Measurements from ENCODE around the gene FBXL7. TPM values are rescaled to one million over a fixed set of nuclear protein-coding genes. Genes with fewer than 3 reads are reported as not detected.
A peak's percentile ranks its signal among the peaks of the same experiment; 100 is the strongest.

Gene FBXL7
- total RNA-seq, 2 donors from 2014 or later = not detected

GRCh38 chr5:15914638-15915037, 414.7 kb downstream of the FBXL7 start:
- H3K36me3 Mint-ChIP-seq = no peaks in the 10 kb centered on the region
- no peaks in the 10 kb centered on the region for H3K27me3 Mint-ChIP-seq
- no peaks in the 10 kb centered on the region for H3K4me1 Mint-ChIP-seq (ENCODE audit: low read depth in 2 of 2)
- ATAC-seq (no peak), DNase-seq (ENCODE audit: low spot score) (no peak)
- no peak overlapping the region for H3K27ac Mint-ChIP-seq
- no peak overlapping the region for H3K4me3 Mint-ChIP-seq
- H3K9me3 Mint-ChIP-seq = peaks cover 9% of the 10 kb centered on the region

DNA sequence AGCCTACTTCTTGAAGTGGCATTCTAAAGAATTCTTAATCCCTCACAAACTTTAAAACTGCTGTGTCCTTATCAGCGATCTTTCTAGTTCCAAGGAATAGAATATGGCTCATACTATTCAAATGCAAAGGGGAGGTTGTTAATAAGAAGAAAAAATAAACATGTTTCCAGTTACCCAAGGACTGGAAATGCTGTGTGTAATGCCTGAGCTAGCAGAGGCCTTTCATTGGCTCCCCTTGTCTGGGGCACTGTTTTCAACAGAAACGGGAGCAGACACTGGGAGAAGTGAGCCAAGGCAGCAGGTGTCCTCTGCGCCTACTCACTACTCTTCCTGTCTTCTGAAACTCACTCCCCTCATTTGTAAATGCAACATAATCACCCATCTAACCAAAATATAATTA, 426.6 kb downstream of the FBXL7 start:
- no peak for DNase-seq (ENCODE audit: low spot score)
- H3K9me3 Mint-ChIP-seq = peaks cover 11% of the 10 kb centered on the region
- ATAC-seq = no peak
- no peak overlapping the region for H3K27ac Mint-ChIP-seq
- no peaks in the 10 kb centered on the region for H3K36me3 Mint-ChIP-seq
- no peaks in the 10 kb centered on the region for H3K27me3 Mint-ChIP-seq
- H3K4me3 Mint-ChIP-seq = no peak overlapping the region
- no peaks in the 10 kb centered on the region for H3K4me1 Mint-ChIP-seq (ENCODE audit: low read depth in 2 of 2)

DNA sequence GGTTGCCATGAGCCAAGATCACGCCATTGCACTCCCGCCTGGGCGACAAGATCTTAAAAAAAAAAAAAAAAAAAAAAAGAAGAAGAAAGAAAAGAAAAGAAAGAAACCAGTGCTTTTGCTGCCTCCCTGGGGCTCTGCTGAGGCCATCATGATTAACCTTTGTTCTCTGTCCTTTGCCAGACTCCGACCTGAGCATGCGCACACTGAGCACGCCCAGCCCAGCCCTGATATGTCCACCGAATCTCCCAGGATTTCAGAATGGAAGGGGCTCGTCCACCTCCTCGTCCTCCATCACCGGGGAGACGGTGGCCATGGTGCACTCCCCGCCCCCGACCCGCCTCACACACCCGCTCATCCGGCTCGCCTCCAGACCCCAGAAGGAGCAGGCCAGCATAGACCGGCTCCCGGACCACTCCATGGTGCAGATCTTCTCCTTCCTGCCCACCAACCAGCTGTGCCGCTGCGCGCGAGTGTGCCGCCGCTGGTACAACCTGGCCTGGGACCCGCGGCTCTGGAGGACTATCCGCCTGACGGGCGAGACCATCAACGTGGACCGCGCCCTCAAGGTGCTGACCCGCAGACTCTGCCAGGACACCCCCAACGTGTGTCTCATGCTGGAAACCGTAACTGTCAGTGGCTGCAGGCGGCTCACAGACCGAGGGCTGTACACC, 427.9 kb downstream of the FBXL7 start:
- no peaks in the 10 kb centered on the region for H3K4me1 Mint-ChIP-seq (ENCODE audit: low read depth in 2 of 2)
- H3K9me3 Mint-ChIP-seq = peaks cover 7% of the 10 kb centered on the region
- no peaks in the 10 kb centered on the region for H3K27me3 Mint-ChIP-seq
- DNase-seq (ENCODE audit: low spot score) (no peak), ATAC-seq (peak; percentile 24 to 36)
- H3K27ac Mint-ChIP-seq = no peak overlapping the region
- no peaks in the 10 kb centered on the region for H3K36me3 Mint-ChIP-seq
- H3K4me3 Mint-ChIP-seq = no peak overlapping the region

DNA sequence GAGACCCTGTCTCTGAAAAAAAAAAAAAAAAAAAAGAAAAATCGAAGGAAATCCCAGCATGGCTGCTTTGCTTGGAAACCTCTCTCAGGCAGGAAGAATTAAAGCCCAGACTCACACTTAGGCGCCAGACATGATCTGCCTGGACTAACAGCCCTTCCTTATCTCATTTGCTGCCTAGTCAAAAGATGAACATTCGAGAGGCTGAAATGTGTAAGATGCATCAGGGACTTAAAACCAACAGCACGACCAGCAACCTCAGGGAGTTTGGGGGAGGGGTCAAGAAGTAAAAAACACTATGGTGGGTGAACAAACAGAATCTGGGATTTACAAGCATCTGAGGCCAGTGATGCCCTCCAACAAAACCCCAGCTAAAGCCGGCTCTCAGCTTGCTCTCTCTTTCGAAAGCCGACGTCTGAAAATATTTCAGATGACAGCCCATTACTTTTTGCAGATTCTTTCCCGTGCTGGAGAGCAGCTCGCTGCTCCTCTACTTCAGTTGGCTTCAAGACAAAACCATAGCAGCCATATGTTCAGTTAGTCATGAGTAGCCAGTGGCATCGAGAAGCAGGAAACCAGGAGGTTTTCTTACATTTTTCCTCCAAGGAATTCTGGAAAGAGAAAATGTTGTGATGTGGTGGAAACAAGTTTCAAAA, 429.8 kb downstream of the FBXL7 start:
- DNase-seq (ENCODE audit: low spot score) (no peak), ATAC-seq (no peak)
- H3K27me3 Mint-ChIP-seq = no peaks in the 10 kb centered on the region
- H3K4me3 Mint-ChIP-seq = no peak overlapping the region
- H3K4me1 Mint-ChIP-seq (ENCODE audit: low read depth in 2 of 2) = no peaks in the 10 kb centered on the region
- H3K27ac Mint-ChIP-seq = no peak overlapping the region
- no peaks in the 10 kb centered on the region for H3K36me3 Mint-ChIP-seq
- peaks cover 7% of the 10 kb centered on the region for H3K9me3 Mint-ChIP-seq

DNA sequence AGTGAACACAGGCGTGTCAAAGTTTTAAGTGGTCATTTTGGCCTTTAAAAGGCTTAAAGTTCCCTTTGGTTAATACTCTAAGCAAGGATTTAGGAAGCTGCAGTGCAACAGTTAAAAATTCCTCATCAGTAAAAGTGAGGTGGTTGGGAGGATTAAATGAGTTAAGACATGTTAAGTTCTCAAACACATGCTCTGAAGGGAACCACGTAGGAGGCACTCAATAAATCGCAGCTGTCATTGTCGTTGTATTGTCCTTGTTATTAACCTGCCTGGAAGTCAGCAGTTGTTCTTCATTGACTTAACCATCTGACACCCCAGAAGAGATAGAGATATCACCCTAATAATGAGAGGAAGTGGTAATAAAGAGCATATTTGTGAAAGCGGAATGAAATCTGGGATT, 432.1 kb downstream of the FBXL7 start:
- no peaks in the 10 kb centered on the region for H3K27me3 Mint-ChIP-seq
- no peaks in the 10 kb centered on the region for H3K4me1 Mint-ChIP-seq (ENCODE audit: low read depth in 2 of 2)
- DNase-seq (ENCODE audit: low spot score) (no peak), ATAC-seq (no peak)
- no peak overlapping the region for H3K27ac Mint-ChIP-seq
- no peak overlapping the region for H3K4me3 Mint-ChIP-seq
- peaks cover 10% of the 10 kb centered on the region for H3K9me3 Mint-ChIP-seq
- H3K36me3 Mint-ChIP-seq = no peaks in the 10 kb centered on the region

- H3K36me3 Mint-ChIP-seq = no peaks in the 10 kb centered on the region
- DNase-seq (ENCODE audit: low spot score) (no peak), ATAC-seq (no peak)
- H3K27me3 Mint-ChIP-seq = no peaks in the 10 kb centered on the region
- H3K4me3 Mint-ChIP-seq = no peak overlapping the region
- peaks cover 19% of the 10 kb centered on the region for H3K9me3 Mint-ChIP-seq
- no peak overlapping the region for H3K27ac Mint-ChIP-seq
- H3K4me1 Mint-ChIP-seq (ENCODE audit: low read depth in 2 of 2) = no peaks in the 10 kb centered on the region
Observed at GRCh38 chr5:15933259-15934207, 433.6 kb downstream of the FBXL7 start.

GRCh38 chr5:15936505-15937245, 436.7 kb downstream of the FBXL7 start:
- no peaks in the 10 kb centered on the region for H3K36me3 Mint-ChIP-seq
- DNase-seq (ENCODE audit: low spot score) = no peak
- no peaks in the 10 kb centered on the region for H3K27me3 Mint-ChIP-seq
- H3K9me3 Mint-ChIP-seq = peaks cover 15% of the 10 kb centered on the region
- no peak overlapping the region for H3K27ac Mint-ChIP-seq
- no peaks in the 10 kb centered on the region for H3K4me1 Mint-ChIP-seq (ENCODE audit: low read depth in 2 of 2)
- no peak overlapping the region for H3K4me3 Mint-ChIP-seq
- peak in 1 of 2 donors; percentile 11 for ATAC-seq

DNA sequence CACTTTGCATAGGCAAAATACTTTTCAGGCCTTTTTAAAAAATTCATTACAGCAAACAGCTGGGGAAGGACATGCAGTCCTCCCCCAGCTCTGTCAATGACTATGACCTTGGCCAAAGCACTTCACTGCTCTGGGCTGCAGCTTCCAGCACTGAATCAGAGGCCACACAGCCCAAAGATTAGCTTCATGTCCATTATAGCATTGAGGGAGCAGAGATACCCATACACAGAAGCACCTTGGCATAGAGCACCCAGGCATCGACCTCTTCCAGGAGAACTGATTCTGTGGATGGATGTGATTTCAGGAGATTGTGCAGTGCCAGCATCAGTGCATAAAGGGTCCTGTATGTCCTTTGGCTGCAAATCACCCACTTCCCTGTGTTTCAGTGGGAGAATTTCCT, 437.7 kb downstream of the FBXL7 start:
- Mint-ChIP-seq H3K36me3 (no peaks in the 10 kb centered on the region), H3K27ac (no peak overlapping the region), H3K4me3 (no peak overlapping the region), H3K27me3 (no peaks in the 10 kb centered on the region), H3K9me3 (peaks cover 15% of the 10 kb centered on the region), H3K4me1 (ENCODE audit: low read depth in 2 of 2) (no peaks in the 10 kb centered on the region)
- no peak for DNase-seq (ENCODE audit: low spot score)
- no peak for ATAC-seq

GRCh38 chr5:15938186-15938585, 438.2 kb downstream of the FBXL7 start:
- no peak overlapping the region for H3K27ac Mint-ChIP-seq
- H3K36me3 Mint-ChIP-seq = no peaks in the 10 kb centered on the region
- DNase-seq (ENCODE audit: low spot score) (no peak), ATAC-seq (no peak)
- no peaks in the 10 kb centered on the region for H3K4me1 Mint-ChIP-seq (ENCODE audit: low read depth in 2 of 2)
- no peak overlapping the region for H3K4me3 Mint-ChIP-seq
- no peaks in the 10 kb centered on the region for H3K27me3 Mint-ChIP-seq
- peaks cover 15% of the 10 kb centered on the region for H3K9me3 Mint-ChIP-seq

- Mint-ChIP-seq H3K4me3 (no peak overlapping the region), H3K27me3 (no peaks in the 10 kb centered on the region), H3K36me3 (no peaks in the 10 kb centered on the region), H3K27ac (no peak overlapping the region), H3K4me1 (ENCODE audit: low read depth in 2 of 2) (no peaks in the 10 kb centered on the region), H3K9me3 (peaks cover 19% of the 10 kb centered on the region)
- DNase-seq (ENCODE audit: low spot score) = no peak
- ATAC-seq = no peak
Observed at GRCh38 chr5:15938961-15939360, 439.0 kb downstream of the FBXL7 start.

DNA sequence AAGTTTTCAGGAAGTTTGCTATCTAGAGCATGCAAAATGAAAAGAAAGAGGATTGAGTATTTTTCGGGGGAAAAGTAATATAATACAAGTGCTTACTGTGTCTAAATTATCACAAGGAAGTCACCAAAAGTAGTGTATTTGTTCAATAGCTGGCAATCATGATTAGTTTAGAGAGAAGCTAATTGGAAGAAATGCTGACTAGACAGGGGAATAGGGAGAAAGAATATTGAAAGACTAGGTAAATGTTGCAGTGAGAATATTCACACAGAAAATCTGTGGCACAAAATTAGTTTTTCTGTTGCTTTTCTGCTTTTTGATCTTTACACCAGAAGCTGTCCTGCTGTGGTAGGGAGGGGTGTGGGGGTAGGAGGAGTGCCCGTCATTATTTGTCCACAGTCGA, 440.9 kb downstream of the FBXL7 start:
- Mint-ChIP-seq H3K4me3 (no peak overlapping the region), H3K9me3 (peaks cover 14% of the 10 kb centered on the region), H3K36me3 (no peaks in the 10 kb centered on the region), H3K27me3 (no peaks in the 10 kb centered on the region), H3K4me1 (ENCODE audit: low read depth in 2 of 2) (no peaks in the 10 kb centered on the region), H3K27ac (no peak overlapping the region)
- ATAC-seq (no peak), DNase-seq (ENCODE audit: low spot score) (no peak)

GRCh38 chr5:15943487-15943886, 443.5 kb downstream of the FBXL7 start:
- Mint-ChIP-seq H3K4me1 (ENCODE audit: low read depth in 2 of 2) (no peaks in the 10 kb centered on the region), H3K27ac (no peak overlapping the region), H3K36me3 (no peaks in the 10 kb centered on the region), H3K27me3 (no peaks in the 10 kb centered on the region), H3K4me3 (no peak overlapping the region), H3K9me3 (peaks cover 6% of the 10 kb centered on the region)
- no peak for DNase-seq (ENCODE audit: low spot score)
- no peak for ATAC-seq

DNA sequence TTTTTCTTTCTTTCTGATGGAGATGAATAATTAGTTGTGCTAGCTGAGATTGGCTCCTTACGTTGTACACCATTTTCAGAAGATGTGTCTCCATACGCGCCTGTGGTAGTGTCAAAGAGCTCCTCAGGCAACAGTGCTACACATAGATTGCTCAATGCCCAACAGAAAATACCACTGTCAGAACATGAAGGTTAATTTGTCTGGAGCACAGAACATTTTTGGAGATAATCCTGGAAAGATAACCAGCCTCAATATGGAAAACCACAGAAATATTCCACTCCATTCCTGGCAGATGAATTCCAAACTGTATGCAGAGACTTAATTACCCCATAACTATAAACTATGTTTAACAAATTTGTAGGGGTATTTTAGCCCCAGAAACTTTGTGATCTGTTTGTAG, 446.0 kb downstream of the FBXL7 start:
- Mint-ChIP-seq H3K4me3 (no peak overlapping the region), H3K27ac (no peak overlapping the region), H3K36me3 (no peaks in the 10 kb centered on the region), H3K9me3 (peaks cover 13% of the 10 kb centered on the region), H3K4me1 (ENCODE audit: low read depth in 2 of 2) (no peaks in the 10 kb centered on the region), H3K27me3 (no peaks in the 10 kb centered on the region)
- ATAC-seq (no peak), DNase-seq (ENCODE audit: low spot score) (no peak)

All from natural killer cell treated with Interleukin-12 subunit alpha and Interleukin-12 subunit beta and Interleukin-15 and Interleukin-18, amount 100 ng/mL, for 72 hours (primary cell).